HG02973 (cell line): Measurements from ENCODE around the gene ATP5MG.
A peak's percentile ranks its signal among the peaks of the same experiment; 100 is the strongest.
"Not testable (repeated sequence)": the region's sequence is repeated elsewhere in the genome, so short reads cannot be mapped to it uniquely, and the experiment has no call there.

ENCODE experiments used
- ATAC-seq: cut with Tn5 transposase; IDR thresholded peaks from one replicate; pipeline ENCODE4 v1.9.1; 2021; ENCODE audit warnings: moderate library complexity; ENCODE audit not compliant: unreplicated experiment

The ATP5MG gene, protein sequence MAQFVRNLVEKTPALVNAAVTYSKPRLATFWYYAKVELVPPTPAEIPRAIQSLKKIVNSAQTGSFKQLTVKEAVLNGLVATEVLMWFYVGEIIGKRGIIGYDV

DNA sequence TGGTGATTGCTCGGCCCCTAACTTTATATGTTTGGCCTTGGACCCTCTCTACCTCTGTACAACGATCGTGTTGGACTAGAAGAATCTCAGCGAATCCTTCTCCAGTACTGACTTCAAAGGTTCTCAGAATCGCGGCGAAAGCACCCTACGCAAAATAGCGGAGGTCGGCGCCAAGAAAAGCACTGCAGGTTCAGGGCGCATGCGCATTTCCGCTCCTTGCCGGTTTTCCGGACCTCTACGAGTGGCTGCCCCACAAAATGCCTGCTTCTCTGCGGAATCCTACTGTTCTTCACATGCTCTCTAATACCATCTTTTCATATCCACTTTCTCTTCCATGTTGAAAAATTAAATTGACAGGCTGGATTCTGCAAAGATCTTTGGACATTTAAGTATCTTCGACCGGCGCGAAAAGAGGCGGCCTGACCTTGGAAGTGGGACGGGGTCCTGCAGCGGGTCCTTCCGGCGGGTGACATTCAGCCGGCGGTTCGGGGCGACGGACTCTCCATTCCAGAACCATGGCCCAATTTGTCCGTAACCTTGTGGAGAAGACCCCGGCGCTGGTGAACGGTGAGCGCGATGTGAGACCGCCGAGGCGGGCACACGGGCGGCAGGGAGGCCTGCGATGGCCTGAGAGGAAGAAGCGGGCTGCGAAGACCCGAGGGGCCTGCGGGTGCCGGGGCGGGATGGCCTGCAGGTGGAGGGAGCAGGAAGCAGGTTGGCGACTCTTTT lies at the start of gene ATP5MG:
ATP5MG (plus strand) TSS at position 456 of the 729 bp plus-strand sequence; CDS start at position 516, 60 bp downstream.
- ATAC-seq: peak; percentile 53

DNA sequence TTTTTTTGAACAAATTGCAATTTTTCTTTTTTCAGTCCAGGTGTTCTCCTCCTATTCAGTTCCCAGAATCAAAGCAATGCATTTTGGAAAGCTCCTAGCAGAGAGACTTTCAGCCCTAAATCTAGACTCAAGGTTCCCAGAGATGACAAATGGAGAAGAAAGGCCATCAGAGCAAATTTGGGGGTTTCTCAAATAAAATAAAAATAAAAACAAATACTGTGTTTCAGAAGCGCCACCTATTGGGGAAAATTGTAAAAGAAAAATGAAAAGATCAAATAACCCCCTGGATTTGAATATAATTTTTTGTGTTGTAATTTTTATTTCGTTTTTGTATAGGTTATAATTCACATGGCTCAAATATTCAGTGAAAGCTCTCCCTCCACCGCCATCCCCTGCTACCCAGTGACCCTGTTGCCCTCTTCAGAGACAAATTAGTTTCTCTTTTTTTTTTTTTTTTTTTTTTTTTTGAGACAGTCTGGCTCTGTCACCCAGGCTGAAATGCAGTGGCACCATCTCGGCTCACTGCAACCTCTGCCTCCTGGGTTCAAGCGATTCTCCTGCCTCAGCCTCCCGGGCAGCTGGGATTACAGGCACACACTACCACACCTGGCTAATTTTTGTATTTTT lies 48.2 kb upstream of the ATP5MG start:
- no peak for ATAC-seq

DNA sequence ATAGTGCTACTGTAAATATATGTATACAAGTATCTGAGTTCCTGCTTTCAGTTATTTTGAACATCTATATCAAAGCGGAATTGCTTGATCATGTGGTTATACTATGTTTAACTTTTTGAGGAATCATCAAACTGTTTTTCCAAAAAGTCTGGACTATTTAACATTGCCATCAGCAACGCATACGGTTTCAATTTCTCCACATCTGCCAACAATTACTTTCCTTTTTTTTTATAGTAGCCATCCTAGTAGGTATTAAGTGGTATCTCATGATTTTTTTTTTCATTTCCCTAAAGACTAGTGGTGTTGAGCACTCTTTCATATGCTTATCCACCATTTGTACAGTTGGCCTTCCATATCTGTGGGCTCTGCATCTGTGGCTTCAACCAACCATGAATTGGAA lies 43.3 kb upstream of the ATP5MG start:
- ATAC-seq: no peak

DNA sequence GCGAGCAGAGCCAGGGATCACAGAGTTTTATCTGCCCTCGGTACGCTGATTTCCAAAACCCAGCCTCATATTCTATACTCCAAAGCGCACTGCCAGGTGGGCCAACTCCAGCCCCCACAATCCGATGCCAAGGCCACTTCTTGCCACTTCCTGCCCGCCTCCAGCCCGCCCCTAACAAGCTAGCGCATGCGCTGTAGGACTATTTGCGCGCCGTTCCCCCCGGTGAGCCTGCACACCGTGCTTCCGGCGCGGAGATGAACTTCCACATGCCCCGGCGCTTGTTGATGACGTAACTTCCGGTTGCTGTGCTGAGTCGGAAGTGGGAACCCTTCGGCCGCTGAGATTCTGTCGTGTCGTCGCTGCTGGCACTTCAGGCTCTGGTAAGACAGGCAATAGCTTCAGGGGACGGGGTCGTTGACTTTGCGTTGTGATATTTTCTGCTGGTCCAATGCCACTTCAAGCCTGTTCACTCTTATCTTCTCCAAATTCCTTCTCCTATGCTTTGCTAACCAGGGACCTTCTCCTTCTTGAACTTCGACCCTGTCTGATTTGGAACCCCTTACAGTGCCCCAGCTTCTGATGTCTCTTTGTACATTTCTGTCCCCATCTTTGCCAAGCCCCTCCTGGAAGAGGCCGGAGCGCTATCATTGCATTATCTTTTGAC lies 42.0 kb upstream of the ATP5MG start, which contains the start of gene UBE4A:
UBE4A (plus strand) TSS at position 306 of the 664 bp plus-strand sequence. CDS start 5,481 bp downstream, outside the sequence.
- ATAC-seq: peak; percentile 86

DNA sequence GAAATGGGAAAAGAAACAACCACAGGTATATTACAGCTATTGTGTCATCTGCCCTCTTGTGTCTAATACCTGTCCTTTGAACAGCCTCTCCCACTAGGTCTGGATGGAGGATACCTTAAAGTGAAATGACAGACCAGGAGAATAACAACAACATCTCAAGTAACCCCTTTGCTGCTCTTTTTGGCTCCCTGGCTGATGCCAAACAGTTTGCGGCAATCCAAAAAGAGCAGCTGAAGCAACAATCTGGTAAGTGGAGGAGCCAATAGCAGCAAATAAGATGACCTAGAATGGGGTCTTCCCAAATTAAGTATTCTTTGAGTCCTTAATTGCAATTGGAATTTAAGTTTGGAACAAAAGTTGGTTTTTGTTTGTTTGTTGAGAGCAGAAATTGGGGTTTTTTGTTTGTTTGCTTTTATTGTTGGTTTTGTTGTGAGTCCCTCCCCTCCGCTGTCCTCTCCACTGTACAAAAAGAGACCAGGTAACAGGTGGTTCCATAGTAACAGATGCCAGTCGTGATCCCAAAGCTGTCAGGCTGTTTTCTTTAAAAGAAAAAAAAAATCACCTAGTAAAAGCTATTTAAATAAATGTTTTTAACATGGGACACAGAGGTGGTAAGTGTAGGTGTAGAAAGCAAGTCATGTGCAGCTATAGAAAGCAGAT lies 36.3 kb upstream of the ATP5MG start:
- no peak for ATAC-seq

DNA sequence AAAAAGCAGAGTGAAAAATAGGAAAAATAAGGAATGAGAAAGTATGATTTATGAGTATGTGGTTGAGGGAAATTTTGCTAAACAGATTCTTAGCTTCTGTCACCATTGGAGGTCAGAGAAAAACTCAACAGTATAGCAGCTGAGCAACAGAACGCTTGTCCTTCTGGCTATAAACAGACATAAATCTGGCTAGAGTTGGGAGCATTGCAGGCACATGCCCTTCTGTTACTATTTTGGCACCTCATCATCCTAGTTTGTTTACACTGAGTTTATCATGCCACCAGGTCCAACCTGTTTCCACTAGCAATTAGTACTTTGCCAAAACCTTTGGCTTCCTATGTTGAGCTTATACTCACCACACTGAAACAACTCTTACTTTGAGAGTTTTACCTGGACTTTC lies 35.1 kb upstream of the ATP5MG start:
- no peak for ATAC-seq

DNA sequence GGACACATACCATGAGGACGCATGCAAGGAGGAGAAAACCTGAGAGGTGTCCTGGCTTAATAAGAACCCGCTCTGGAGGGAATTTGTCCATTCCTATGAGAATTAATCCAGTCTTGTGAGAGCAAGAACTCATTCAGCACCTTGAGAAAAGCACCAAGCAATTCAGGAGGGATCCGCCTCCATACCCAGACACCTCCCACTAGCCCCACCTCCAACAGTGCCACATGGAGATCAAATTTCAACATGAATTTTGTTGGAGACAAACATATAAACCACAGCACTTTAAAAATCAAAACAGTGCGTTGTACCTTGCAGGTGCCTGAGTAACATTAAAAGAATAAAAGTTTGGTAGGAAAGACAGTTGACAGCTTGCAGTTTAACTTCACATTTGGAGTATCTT lies 30.6 kb upstream of the ATP5MG start:
- no peak for ATAC-seq

DNA sequence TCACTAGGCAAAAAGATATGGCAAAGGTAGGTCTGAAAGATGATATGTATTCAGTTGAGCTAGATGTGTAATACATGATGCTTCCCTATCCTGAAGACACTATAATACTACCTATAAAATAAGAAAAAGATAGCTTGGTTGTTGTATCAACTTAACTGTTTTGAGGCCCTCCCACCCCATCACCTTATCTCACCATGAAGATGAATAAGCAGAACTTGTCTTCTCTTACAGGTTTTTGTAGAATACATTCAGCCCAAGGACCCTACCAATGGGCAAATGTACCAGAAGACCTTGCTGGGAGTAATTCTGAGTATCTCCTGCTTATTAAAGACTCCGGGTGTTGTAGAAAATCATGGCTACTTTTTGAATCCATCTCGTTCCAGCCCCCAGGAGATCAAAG lies 28.1 kb upstream of the ATP5MG start:
- no peak for ATAC-seq

DNA sequence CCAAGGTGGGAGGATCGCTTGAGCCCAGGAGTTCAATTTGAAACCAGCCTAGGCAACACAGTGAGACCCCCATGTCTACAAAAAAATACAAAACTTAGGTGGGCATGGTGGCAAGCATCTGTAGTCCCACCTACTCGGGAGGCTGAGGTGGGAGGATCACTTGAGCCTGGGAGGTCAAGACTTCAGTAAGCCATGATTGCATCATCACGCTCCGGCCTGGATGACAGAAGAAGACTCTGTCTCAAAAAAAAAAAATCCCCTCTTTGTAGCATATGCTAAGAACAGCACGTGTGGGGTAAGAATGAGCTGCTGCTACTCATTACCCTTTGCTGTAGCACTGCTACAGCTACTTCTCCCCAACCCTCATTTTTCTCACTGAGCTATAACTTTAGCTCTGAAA lies 27.5 kb upstream of the ATP5MG start:
- ATAC-seq: no peak

DNA sequence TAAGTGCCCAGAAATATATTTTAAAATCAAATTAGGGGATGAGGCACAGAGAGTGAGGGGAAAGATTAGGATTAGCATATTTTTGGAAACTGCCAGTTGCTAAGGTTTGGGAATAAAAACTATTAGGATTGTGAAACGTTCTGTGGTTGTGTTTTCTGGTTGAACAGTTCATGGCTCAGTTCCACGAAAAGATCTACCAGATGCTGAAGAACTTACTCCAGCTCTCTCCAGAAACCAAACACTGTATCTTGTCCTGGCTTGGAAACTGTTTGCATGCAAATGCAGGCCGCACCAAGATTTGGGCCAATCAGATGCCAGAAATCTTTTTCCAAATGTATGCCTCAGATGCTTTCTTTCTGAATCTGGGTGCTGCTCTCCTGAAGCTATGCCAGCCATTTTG lies 26.7 kb upstream of the ATP5MG start:
- ATAC-seq: no peak

DNA sequence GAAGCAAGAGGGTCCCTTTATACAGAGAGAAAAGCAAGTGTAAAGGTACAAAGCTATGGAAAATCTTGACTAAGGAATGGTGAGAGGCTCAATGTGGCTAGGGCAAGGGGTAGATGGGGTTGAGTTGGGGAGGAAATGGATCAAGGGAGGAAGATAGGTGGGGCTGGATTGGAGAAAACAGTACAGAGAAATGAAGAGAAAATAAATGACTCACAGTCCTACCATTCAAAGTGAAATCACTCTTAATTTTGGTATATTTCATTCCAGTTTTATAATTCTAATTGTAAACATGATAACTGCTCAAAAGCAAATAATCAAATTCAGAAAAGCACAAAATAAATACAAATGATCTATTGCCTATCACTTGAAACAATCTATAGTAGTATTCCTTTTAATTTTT lies 25.4 kb upstream of the ATP5MG start:
- ATAC-seq: no peak

DNA sequence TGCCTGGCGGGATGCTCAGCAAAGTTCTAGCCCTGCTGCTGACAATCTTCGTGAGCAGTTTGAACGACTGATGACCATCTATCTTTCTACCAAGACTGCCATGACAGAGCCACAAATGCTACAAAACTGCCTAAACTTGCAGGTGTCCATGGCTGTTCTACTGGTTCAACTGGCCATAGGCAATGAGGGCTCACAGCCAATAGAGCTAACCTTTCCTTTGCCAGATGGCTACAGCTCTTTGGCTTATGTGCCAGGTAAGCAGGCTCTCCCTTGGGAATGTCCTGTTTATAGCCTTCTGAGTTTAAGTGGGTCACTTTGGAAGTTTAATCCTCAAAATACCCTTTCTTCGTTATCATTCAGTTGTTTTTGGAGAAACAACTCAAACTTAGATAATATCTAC lies 21.9 kb upstream of the ATP5MG start:
- no peak for ATAC-seq

DNA sequence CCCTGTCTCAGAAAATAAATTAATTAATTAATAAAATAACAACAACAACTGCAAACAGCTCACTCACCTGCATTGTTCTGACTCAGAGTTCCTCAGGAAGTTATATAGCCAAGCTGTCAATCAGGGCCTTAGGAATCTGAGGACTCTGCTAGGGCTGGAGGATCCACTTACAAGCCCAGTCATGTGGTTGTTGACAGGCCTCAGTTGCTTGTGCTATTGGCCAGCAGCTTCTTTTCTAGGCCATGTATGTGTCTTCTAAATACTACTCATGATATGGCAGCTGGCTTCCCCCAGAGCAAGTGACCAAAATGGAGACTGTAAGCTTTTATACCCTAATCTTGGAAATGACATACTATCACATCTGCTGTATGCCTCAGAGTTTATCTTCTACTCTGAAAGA lies 20.8 kb upstream of the ATP5MG start:
- no peak for ATAC-seq

DNA sequence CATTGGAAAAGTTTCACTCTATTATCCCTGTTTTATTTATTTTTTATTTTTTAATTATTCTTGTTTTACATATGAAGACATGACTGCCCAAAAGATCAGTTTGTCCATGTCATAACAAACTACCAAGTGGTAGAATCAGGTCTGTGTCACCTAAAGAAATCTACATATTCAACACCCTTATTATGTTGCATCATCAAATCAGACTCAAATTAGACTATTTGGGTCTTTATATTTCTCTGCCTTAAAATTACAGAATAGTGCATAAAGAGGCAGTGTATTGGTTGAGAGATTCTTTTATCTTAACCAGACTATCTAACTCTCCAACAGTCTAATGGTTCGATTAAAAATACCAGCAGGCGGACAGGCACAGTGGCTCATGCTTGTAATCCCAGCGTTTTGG lies 18.5 kb upstream of the ATP5MG start:
- ATAC-seq: no peak

DNA sequence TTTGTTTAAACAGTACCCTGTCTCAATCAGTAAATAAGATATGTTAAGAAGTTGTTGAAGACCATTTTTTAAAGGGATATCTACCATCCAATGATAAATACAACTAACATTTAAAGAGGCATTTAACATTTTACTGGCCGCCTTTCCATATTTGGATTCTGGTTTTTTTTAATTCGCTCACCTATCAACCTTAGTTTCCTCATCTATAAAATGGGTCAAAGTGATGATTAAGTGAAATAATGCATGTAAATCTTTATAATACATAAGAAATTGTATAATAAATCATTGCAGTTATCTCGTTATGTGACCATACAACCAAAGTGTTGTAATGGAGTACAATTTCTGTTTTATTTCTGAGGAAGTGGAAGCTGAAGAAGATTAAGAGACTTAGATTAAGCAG lies 17.7 kb upstream of the ATP5MG start:
- no peak for ATAC-seq

DNA sequence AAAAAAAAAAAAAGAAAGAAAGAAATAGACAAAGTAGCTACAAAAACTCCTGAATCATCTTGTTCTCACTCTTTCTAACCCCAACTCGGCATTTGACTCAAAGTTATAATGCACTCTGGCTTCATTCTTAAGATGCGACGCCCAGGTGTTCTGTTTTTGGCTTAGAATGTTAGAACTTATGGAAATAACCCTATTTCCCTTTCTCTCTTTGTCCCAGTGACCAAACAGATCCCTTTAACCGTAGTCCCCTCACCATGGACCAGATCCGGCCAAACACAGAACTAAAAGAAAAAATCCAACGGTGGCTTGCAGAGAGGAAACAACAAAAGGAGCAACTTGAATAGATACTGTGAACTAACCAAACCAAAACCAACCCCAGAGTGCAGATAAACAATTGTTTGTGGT lies 5.3 kb upstream of the ATP5MG start:
- ATAC-seq: no peak

DNA sequence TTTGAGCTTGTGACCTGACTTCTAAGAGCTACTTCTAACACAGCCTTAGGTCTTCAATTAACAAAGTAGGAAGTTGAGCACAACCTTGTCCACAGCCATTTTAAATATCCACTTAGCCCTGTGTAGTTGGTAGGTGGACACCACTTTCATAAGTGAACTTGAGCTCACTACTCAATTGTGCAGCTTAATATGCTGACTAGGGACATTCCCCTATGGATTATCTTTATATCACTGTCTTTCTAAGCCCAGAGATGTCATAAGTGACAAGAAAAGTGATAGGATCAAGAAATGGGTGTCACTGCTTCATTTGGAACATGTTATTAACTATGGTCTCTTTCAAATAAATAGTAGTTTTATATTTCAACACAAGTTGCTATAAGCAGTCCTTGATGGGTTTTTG lies 4.0 kb upstream of the ATP5MG start:
- no peak for ATAC-seq

DNA sequence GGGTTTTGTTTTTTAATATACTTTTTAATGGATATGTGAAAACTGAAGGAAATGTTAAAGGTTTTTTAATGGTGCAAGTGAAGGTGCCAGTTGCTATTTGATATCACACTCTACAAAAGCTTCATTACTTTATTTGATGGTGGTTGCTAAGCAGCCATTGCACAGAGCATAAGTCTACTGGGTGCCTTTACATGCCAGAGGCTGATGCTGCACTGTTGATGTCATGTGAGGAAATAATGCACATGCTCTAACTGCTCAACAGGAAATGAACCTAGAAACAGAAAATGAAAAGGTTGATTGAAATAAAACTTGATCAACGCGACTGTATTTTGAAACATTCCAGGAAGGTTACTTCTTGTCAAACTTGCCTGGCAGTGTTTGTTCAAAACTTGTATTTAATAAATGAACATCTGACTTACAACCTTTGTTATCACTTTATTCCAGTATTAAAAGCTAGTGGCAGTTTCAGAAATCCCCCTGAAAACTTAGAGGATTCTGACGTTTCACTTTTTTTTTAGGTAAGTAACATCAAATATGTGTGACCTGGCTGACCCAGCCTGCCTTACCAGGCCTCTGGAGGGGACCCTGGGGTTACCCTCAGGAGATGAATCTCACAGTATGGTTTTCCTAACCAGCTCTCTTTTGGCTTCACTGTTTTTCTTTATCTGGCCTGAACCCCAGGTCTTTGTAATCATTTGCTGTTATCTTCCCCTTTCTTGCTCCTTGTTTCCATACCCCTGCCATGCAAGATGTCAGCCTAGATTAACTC lies 2.4 kb upstream of the ATP5MG start:
- peak; percentile 45 for ATAC-seq

DNA sequence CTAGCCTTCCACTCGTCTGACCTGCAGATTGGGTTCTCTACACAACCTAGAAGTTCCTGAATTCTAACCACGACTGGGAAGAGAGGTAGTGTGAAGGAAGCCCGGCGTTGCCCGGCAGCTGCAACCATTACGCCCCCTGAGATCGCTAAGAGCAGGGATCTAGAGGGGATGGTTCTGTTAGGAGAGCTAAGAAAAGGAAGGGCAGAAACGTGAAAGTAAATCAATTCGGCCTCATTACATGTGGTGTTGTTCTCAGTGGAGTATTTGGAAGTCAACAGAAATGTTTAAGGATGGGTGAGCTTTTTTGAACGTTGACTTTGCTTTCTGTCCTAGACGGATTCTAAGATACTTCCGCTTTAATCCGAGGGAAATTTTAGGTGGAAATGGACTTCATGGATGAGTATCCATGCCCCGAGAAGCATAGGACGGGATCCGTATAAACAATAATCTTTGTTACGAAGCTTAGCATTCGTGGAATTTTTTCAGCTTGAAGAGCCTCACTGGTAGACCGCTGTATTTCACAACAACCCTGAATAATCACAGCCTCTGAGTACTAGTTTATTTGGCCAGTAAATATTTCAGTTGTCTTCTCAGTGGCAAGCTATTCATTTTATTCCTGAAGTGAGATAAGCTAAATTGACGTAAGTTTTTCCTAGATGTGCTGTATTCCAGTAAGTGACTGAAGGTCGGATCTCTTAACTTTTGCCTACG lies 629 bp downstream of the ATP5MG start:
- peak; percentile 6 for ATAC-seq

DNA sequence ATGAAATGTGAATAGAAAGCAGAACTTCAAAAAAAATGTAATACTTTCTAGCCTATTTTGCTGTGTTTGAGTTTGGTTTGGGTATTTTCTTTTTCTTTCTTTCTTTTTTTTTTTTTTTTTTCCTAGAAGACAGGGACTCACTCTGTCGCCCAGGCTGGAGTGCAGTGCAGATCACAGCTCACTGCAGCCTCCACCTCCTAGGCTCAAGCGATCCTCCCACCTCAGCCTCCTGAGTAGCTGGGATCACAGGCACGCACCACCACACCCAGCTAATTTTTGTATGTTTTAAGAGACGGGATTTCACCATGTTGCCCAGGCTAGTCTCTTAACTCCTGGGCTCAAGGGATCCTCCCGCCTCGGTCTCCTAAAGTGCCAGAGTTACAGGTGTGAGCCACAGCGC lies 1.2 kb downstream of the ATP5MG start:
- not testable (repeated sequence) for ATAC-seq
